DMS114 treated with DMSO at 0.1 percent for 48 hours (cell line): ENCODE measurements around the gene TCF15.

Source experiments
- DNase-seq: peaks from one replicate; lab custom pipeline; 2025; ENCODE audit not compliant: unreplicated experiment; lab: John Stamatoyannopoulos, UW

The TCF15 gene

DNA sequence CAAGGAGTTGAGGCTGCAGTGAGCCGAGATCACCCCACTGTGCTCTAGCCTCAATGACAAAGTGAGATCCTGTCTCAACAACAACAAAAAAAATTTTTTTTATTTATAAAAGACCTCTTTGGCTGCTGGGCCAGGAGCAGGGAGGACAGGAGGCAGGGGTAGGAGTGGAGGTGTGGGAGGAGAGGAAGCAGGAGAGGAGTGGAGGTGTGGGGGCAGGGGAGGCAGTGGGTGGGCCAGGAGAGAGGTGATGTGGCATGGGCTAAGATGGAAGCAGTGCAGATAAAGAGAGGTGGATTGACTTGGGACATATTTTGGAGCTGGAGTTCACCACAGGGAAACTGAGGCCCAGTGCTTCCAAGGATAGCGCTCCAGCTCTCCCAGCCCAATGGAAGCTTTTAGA is 53.1 kb downstream of the TCF15 start:
- no peak for DNase-seq

DNA sequence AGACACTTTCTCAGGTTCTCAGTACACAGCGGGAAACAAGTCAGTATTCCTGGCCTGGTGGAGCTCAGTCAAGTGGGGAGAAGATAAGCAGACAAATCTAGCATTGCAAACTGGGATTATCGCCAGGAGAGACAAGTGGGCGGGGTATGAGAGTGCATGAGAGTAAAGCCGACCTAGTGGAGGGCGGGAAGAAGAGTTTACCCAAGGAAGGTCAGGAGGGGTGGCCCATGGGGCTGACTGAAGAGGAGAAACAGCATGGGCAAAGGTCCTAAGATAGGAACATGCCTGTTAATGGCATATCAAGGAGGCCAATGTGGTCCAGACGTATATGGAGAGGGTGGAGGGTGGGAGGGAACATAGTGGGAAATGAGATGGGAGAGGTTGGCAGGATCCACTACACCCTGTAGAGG is 54.1 kb downstream of the TCF15 start:
- DNase-seq: no peak
